Transverse colon (tissue), 4 donors: ENCODE results near the gene KIF21A. TPM values are rescaled to one million over a fixed set of nuclear protein-coding genes. Genes with fewer than 3 reads are reported as not detected.

Experiments
- DNase-seq: peaks from one replicate; pipeline ENCODE4 v3.0.0-alpha.2; 2019
- H3K27ac ChIP-seq, 4 donors: fragments of 200-600 bp; sonication (generic); 2 replicates each; pipeline ENCODE4 v1.5.1; 2016 to 2018; ENCODE audit warnings: inconsistent platforms in 4 of 4
- H3K27me3 ChIP-seq: fragments of 200-600 bp; sonication (generic); 2 replicates; pipeline ENCODE4 v1.5.1; 2017; ENCODE audit warnings: inconsistent platforms
- H3K36me3 ChIP-seq, 4 donors: fragments of 200-600 bp; sonication (generic); 2 replicates each; pipeline ENCODE4 v1.5.1; 2017 to 2019; ENCODE audit warnings: inconsistent platforms in 4 of 4
- H3K4me1 ChIP-seq, 4 donors: fragments of 200-600 bp; sonication (generic); 2 replicates each; pipeline ENCODE4 v1.5.1; 2017 to 2020; ENCODE audit warnings: inconsistent platforms in 4 of 4
- H3K4me3 ChIP-seq, 4 donors: fragments of 200-600 bp; sonication (generic); 1 replicate in 1 of 4; 2 replicates in 3 of 4; pipeline versions ENCODE4 v1.5.1 to v1.6.1; 2017 to 2019; ENCODE audit warnings: inconsistent platforms in 4 of 4
- H3K9me3 ChIP-seq, 2 donors: fragments of 200-600 bp; sonication (generic); 2 replicates each; pipeline ENCODE4 v1.5.1; 2017 to 2019; ENCODE audit warnings: inconsistent platforms in 2 of 2
- CTCF ChIP-seq, 5 experiments: fragments of 200-600 bp in 3 of 5; fragments of 450-650 bp in 2 of 5; sonication (generic) in 3 of 5; IDR thresholded peaks; 1 replicate in 2 of 5; 2 replicates in 3 of 5; pipeline ENCODE4 v1.5.1; 2016 to 2017; ENCODE audit warnings: antibody characterized with exemption in 5 of 5, inconsistent platforms in 3 of 5, mild to moderate bottlenecking in 2 of 5, moderate library complexity in 1 of 5
- EP300 ChIP-seq: sonication (generic); formaldehyde crosslinking; IDR thresholded peaks from one replicate; pipeline ENCODE4 v1.6.1; 2017; ENCODE audit warnings: antibody characterized with exemption, low read depth
- POLR2A ChIP-seq: fragments of 450-650 bp; IDR thresholded peaks from one replicate; pipeline ENCODE4 v1.6.1; 2016; ENCODE audit warnings: antibody characterized with exemption, mild to moderate bottlenecking, moderate library complexity
- POLR2AphosphoS5 ChIP-seq, 3 donors: sonication (generic); formaldehyde crosslinking; IDR thresholded peaks; one replicate each; pipeline ENCODE4 v1.6.1; 2016; ENCODE audit warnings: antibody characterized with exemption in 3 of 3
- WGBS, 2 donors: methylation state at CpG; one replicate each; pipeline ENCODE4 v1.1.5; 2018; ENCODE audit warnings: low coverage in 1 of 2; 5-methylcytosine and 5-hydroxymethylcytosine counted together
- in situ Hi-C, 4 donors: fragments of 200-750 bp; cut with MboI; loops; one replicate each; pipeline versions ENCODE4 v1.15.0 to v1.15.1; 2017; ENCODE audit warnings: low sequenced_read_pairs in 3 of 4, low pct_ligation_motif_present in 1 of 4, low pct_unique_long_range_greater_than_20kb in 1 of 4
- intact Hi-C: fragments of 100-400 bp; cut with DNase I; formaldehyde crosslinking; loops from one replicate; pipeline ENCODE4 v1.15.1; 2023; ENCODE audit warnings: low total_unique reads
- total RNA-seq, 4 donors: library from RNA; depleted of rRNA; stranded (reverse); fragments of >200 nt; gene quantifications; one replicate each; pipeline ENCODE4 v1.1.0, GENCODE V29; 2016

KIF21A gene
- total RNA-seq, 4 donors from 2014 or later, result 23.6 to 40.6 (median 31.9) TPM

DNA sequence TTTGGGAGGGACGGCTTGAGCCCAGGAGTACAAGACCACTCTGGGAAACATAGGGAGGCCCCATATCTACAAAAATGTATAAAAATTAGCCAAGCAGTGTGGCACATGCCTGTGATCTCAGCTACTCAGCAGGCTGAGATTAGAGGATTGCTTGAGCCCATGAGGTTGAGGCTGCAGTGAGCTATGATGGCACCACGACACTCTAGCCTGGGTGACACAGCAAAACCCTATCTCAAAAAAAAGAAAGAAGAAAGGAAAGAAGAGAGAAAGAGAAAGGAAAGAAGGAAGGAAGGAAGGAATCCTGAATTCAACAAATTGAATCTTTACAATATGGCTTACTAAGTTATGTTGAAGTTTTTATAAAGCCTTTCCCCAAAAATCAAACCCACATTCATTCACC, 2.1 kb downstream of the KIF21A start:
- no peak for DNase-seq
- Histone ChIP-seq H3K27ac (no peak overlapping the region), H3K9me3 (no peaks in the 10 kb centered on the region), H3K27me3 (no peaks in the 10 kb centered on the region), H3K4me1 (peaks cover 0 to 14% (median 12%) of the 10 kb centered on the region in 4 donors), H3K4me3 (no peak overlapping the region), H3K36me3 (no peaks in the 10 kb centered on the region)
- intact Hi-C loops (no loop called here), in situ Hi-C loops (no loop called here)
- 83 to 85% methylated on average over 2 of the region's 2 CpGs for WGBS, 2 donors
- no peak for TF ChIP-seq POLR2A
- no peak for TF ChIP-seq CTCF (IDR thresholded peaks at IDR 0.05)
- TF ChIP-seq POLR2AphosphoS5 (IDR thresholded peaks at IDR 0.05), result no peak
- no peak for TF ChIP-seq EP300

GRCh38 chr12:39440101-39440500, 2.8 kb downstream of the KIF21A start:
- DNase-seq, result no peak
- Histone ChIP-seq H3K36me3 (no peaks in the 10 kb centered on the region), H3K27ac (no peak overlapping the region), H3K4me3 (no peak overlapping the region), H3K4me1 (peaks cover 0 to 14% (median 12%) of the 10 kb centered on the region in 4 donors), H3K9me3 (no peaks in the 10 kb centered on the region), H3K27me3 (no peaks in the 10 kb centered on the region)
- intact Hi-C loops (no loop called here), in situ Hi-C loops (no loop called here)
- WGBS, 2 donors, result 93 to 100% methylated on average over 1 of the region's 1 CpG
- TF ChIP-seq POLR2A (no peak), EP300 (no peak), CTCF (IDR thresholded peaks at IDR 0.05) (no peak), POLR2AphosphoS5 (IDR thresholded peaks at IDR 0.05) (no peak)

- Histone ChIP-seq H3K27me3 (no peaks in the 10 kb centered on the region), H3K4me3 (no peak overlapping the region), H3K9me3 (no peaks in the 10 kb centered on the region), H3K4me1 (no peaks in the 10 kb centered on the region), H3K36me3 (no peaks in the 10 kb centered on the region), H3K27ac (no peak overlapping the region)
- in situ Hi-C loops (no loop called here), intact Hi-C loops (no loop called here)
- TF ChIP-seq POLR2AphosphoS5 (IDR thresholded peaks at IDR 0.05), result no peak
- no peak for TF ChIP-seq CTCF (IDR thresholded peaks at IDR 0.05)
- no peak for TF ChIP-seq EP300
- TF ChIP-seq POLR2A, result no peak
- 72 to 82% methylated on average over 2 to 3 of the region's 3 CpGs for WGBS, 2 donors
- DNase-seq, result no peak
Measured at GRCh38 chr12:39435531-39435930, 7.4 kb downstream of the KIF21A start.

- WGBS, 2 donors, result 71 to 73% methylated on average over 1 of the region's 1 CpG
- Histone ChIP-seq H3K4me3 (no peak overlapping the region), H3K36me3 (no peaks in the 10 kb centered on the region), H3K4me1 (peaks cover 0 to 10% (median 4%) of the 10 kb centered on the region in 4 donors), H3K9me3 (no peaks in the 10 kb centered on the region), H3K27ac (no peak overlapping the region), H3K27me3 (no peaks in the 10 kb centered on the region)
- intact Hi-C loops (no loop called here), in situ Hi-C loops (no loop called here)
- no peak for DNase-seq
- TF ChIP-seq POLR2AphosphoS5 (IDR thresholded peaks at IDR 0.05), result no peak
- TF ChIP-seq EP300, result no peak
- no peak for TF ChIP-seq POLR2A
- no peak for TF ChIP-seq CTCF (IDR thresholded peaks at IDR 0.05)
Measured at GRCh38 chr12:39431797-39432196, 11.1 kb downstream of the KIF21A start.
